ENCODE results near the gene CNRIP1. TPM values are rescaled to one million over a fixed set of nuclear protein-coding genes. Genes with fewer than 3 reads are reported as not detected.

The CNRIP1 gene
- total and polyA plus RNA-seq, 2 of the 4 experiments (the other 2 are of a cell fraction) = 23.3 to 32.7 TPM

DNA sequence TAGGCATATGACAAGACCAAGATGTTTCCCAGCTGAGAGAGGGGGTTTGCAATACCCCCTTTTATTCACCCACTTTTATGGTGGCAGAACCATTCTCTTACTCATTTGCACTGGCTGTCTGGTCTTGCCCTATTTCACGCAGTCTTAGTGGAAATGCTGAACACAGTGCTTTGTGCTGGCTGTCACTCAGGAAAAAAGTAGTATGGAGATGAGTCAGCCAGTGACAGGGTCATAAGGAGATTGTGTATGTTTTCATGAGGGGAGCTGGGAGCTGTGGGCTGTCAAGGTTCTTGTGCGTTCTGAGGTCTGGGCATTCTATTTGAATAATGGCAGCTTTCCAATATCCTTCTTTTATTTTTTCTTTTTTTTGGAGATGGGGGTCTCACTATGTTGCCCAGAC is 10.9 kb upstream of the CNRIP1 start:
- BruUV-seq (replicated peaks) = no TSS peak
- peak overlapping the region in 1 of 2 experiments; percentile 58; a peak in 2 of 4 replicates for H4K8ac ChIP-seq (ENCODE audit: low read depth in 2 of 2, low read length in 2 of 2)
- no peak overlapping the region for H3K4me3 ChIP-seq (ENCODE audit: insufficient read depth, low read depth, low read length)
- ChIA-PET CTCF (interaction anchor here (1.2 kb wide), 1 partner anchor 11 kb away, joined by 5 read pairs; the partner anchor contains the start of gene CNRIP1), POLR2A (ENCODE audit: unreplicated experiment) (no interaction called here)
- peak overlapping the region; percentile 78 for H2BK120ac ChIP-seq (ENCODE audit: low read depth, low read length)
- H3K56ac ChIP-seq (ENCODE audit: extremely low read depth, insufficient read depth, low read length) = no peak overlapping the region
- DNase-seq (peak; percentile 57), ATAC-seq (ENCODE audit: low read depth) (peak; percentile 80)
- no peaks in the 10 kb centered on the region for H3K36me3 ChIP-seq (ENCODE audit: control insufficient read depth, insufficient read depth, low read length)
- whole genome bisulfite sequencing, 2 experiments (ENCODE audit: extremely low coverage in 2 of 2, insufficient read length in 1 of 2) = no CpG with 5 or more reads among the region's 2 CpGs
- no peak overlapping the region for H4K5ac ChIP-seq (ENCODE audit: low read depth, low read length)
- no peak overlapping the region for H2BK5ac ChIP-seq (ENCODE audit: low read depth, low read length, poor library complexity, severe bottlenecking)
- H3K18ac ChIP-seq (ENCODE audit: low read depth, low read length) = no peak overlapping the region
- peak overlapping the region; percentile 12 for H2AFZ ChIP-seq (replicated peaks; ENCODE audit: low read length, poor library complexity)
- in situ Hi-C loops (cut with MboI; ENCODE audit: low sequenced_read_pairs) (no loop called here), intact Hi-C loops (cut with micrococcal nuclease) (no loop called here), dilution Hi-C loops (cut with HindIII; ENCODE audit: low sequenced_read_pairs, unreplicated experiment) (no loop called here)
- TF ChIP-seq NFE2L2 (IDR thresholded peaks at IDR 0.05; ENCODE audit: low read depth, low read length) (no peak), MAFK (IDR thresholded peaks at IDR 0.05; ENCODE audit: low read depth, low read length) (peak; percentile 64), CEBPB (IDR thresholded peaks at IDR 0.05; ENCODE audit: low read depth, low read length) (no peak)
- H2BK15ac ChIP-seq (ENCODE audit: low read depth, low read length) = peak overlapping the region; percentile 52; the same call in 1 of the 3 replicates
- no peaks in the 10 kb centered on the region for H4K20me1 ChIP-seq (ENCODE audit: insufficient read depth, low read length)
- H3K79me1 ChIP-seq (ENCODE audit: low read depth in 1 of 2, low read length in 2 of 2) = no peaks in the 10 kb centered on the region
- peaks cover 4% of the 10 kb centered on the region for H3K4me1 ChIP-seq (ENCODE audit: control insufficient read depth, insufficient read depth, low read length)
- H3K23ac ChIP-seq (ENCODE audit: low read depth, low read length) = peak overlapping the region; percentile 8; the same call in 1 of the 2 replicates
- no peaks in the 10 kb centered on the region for H3K9me3 ChIP-seq (ENCODE audit: control insufficient read depth, insufficient read depth, low read length)
- no peak overlapping the region for H2AK5ac ChIP-seq (ENCODE audit: low read depth, low read length)
- 0 out of 2 replicates have a peak overlapping the region, but pooled peaks have one; percentile 75 for H2BK20ac ChIP-seq (ENCODE audit: low read depth, low read length)
- H3K9ac ChIP-seq (ENCODE audit: low read depth, low read length) = no peak overlapping the region
- H3K9me1 ChIP-seq (ENCODE audit: insufficient read depth, low read length) = peaks cover 9% of the 10 kb centered on the region
- peak overlapping the region; percentile 64; the same call in 1 of the 2 replicates for H3K14ac ChIP-seq (replicated peaks; ENCODE audit: low read depth, low read length)
- peak overlapping the region; percentile 73; the same call in 1 of the 2 replicates for H3K4ac ChIP-seq (ENCODE audit: low read depth, low read length)
- no peak overlapping the region for H2AK9ac ChIP-seq (replicated peaks; ENCODE audit: low read depth, low read length, poor library complexity)
- no peak overlapping the region for H4K91ac ChIP-seq (ENCODE audit: insufficient read depth, low read depth, low read length)
- no peaks in the 10 kb centered on the region for H3K27me3 ChIP-seq (ENCODE audit: control insufficient read depth, insufficient read depth, low read length)
- H3K27ac ChIP-seq (ENCODE audit: insufficient read depth, low read length) = no peak overlapping the region
- no peak overlapping the region for H3K4me2 ChIP-seq (ENCODE audit: low read depth, low read length)
